HFFc6 (cell line): Measurements from ENCODE around the gene CAPN11. TPM values are rescaled to one million over a fixed set of nuclear protein-coding genes. Genes with fewer than 3 reads are reported as not detected.

Experiments
- DNase-seq: peaks from one replicate; pipeline ENCODE4 v3.0.0-alpha.2; 2018
- H3K27ac Mint-ChIP-seq: 2 replicates; pipeline ENCODE4 v1.8.0; 2020; ENCODE audit warnings: mild to moderate bottlenecking, mixed read lengths
- H3K27me3 Mint-ChIP-seq: 2 replicates; pipeline ENCODE4 v1.8.0; 2021; ENCODE audit warnings: mild to moderate bottlenecking, moderate library complexity, mixed read lengths; ENCODE audit not compliant: insufficient read depth
- H3K36me3 Mint-ChIP-seq: 2 replicates; pipeline ENCODE4 v1.8.0; 2021; ENCODE audit warnings: low read depth, mixed read lengths
- H3K4me1 Mint-ChIP-seq: 2 replicates; pipeline ENCODE4 v1.8.0; 2020; ENCODE audit warnings: low read depth, mixed read lengths
- H3K4me3 Mint-ChIP-seq: 2 replicates; pipeline ENCODE4 v1.8.0; 2020; ENCODE audit warnings: mild to moderate bottlenecking, moderate library complexity, mixed read lengths
- H3K9me3 Mint-ChIP-seq: 2 replicates; pipeline ENCODE4 v1.8.0; 2020; ENCODE audit warnings: mild to moderate bottlenecking, mixed read lengths
- total RNA-seq, 6 experiments: library from RNA; stranded (reverse); fragmentation: NEBNext Ultra II Directional; extraction: Animal tissue kit (Norgen Biotek cat#: 25700); gene quantifications; 2 replicates in 1 of 6; 3 replicates in 5 of 6; pipeline ENCODE4 v1.2.3, GENCODE V29; 2021
- TF ChIP-seq, protein P1 (sequence below): fragments of 200-600 bp; sonication (generic); IDR thresholded peaks from 2 replicates; pipeline ENCODE4 v1.5.0; 2021; ENCODE audit warnings: antibody characterized with exemption, mild to moderate bottlenecking

CAPN11 gene
- total RNA-seq, 6 experiments from 2014 or later, result not detected

GRCh38 chr6:44186635-44187025, 28.0 kb downstream of the CAPN11 start:
- no peaks in the 10 kb centered on the region for H3K4me1 Mint-ChIP-seq
- no peak for DNase-seq
- H3K9me3 Mint-ChIP-seq, result no peaks in the 10 kb centered on the region
- H3K27ac Mint-ChIP-seq, result no peak overlapping the region
- H3K4me3 Mint-ChIP-seq, result no peak overlapping the region
- no peaks in the 10 kb centered on the region for H3K36me3 Mint-ChIP-seq
- H3K27me3 Mint-ChIP-seq, result peaks cover 25% of the 10 kb centered on the region
- TF ChIP-seq, protein P1, sequence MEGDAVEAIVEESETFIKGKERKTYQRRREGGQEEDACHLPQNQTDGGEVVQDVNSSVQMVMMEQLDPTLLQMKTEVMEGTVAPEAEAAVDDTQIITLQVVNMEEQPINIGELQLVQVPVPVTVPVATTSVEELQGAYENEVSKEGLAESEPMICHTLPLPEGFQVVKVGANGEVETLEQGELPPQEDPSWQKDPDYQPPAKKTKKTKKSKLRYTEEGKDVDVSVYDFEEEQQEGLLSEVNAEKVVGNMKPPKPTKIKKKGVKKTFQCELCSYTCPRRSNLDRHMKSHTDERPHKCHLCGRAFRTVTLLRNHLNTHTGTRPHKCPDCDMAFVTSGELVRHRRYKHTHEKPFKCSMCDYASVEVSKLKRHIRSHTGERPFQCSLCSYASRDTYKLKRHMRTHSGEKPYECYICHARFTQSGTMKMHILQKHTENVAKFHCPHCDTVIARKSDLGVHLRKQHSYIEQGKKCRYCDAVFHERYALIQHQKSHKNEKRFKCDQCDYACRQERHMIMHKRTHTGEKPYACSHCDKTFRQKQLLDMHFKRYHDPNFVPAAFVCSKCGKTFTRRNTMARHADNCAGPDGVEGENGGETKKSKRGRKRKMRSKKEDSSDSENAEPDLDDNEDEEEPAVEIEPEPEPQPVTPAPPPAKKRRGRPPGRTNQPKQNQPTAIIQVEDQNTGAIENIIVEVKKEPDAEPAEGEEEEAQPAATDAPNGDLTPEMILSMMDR, result no peak

DNA sequence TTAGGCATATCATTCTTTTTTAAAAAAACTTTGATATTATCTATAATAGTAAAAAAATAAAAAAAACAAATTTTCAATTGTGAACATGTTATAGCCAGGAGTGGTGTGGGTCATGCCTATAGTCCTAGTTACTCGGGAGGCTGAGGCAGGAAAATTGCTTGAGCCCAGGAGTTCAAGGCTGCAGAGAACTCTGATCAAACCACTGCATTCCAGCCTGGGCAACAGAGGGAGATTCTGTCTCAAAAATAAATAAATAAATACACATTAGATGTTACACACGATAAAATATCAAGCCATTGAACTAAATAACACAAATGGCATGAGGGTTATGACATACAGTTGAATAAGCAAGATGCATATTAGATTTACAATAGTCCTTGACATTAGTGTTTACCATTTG, 30.2 kb downstream of the CAPN11 start:
- no peak overlapping the region for H3K27ac Mint-ChIP-seq
- TF ChIP-seq, protein P1, result no peak
- H3K27me3 Mint-ChIP-seq, result peaks cover 36% of the 10 kb centered on the region
- H3K9me3 Mint-ChIP-seq, result no peaks in the 10 kb centered on the region
- no peak overlapping the region for H3K4me3 Mint-ChIP-seq
- DNase-seq, result no peak
- no peaks in the 10 kb centered on the region; the same call in 1 of the 2 replicates for H3K4me1 Mint-ChIP-seq
- H3K36me3 Mint-ChIP-seq, result no peaks in the 10 kb centered on the region

DNA sequence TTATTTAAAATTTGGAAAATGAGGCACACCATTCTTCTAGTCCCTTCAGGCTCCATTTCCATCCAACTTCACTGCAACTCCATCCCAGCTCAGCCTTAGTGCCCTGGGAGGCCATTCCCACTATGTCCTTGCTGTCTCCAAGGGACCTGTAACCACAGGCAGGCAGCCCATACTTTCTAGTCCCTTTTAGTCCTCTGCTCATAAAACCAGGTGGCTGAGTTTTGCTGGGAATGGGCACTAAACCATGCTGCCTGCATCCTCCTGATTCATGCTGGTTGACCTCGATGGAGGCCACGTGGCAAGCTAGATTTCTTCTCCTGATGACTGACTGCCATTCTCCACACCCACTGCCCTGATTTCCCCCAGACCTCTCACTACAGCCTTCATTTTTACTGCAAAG, 30.6 kb downstream of the CAPN11 start:
- Mint-ChIP-seq H3K4me1 (no peaks in the 10 kb centered on the region; the same call in 1 of the 2 replicates), H3K36me3 (no peaks in the 10 kb centered on the region), H3K27me3 (peaks cover 36% of the 10 kb centered on the region), H3K4me3 (no peak overlapping the region), H3K27ac (no peak overlapping the region), H3K9me3 (no peaks in the 10 kb centered on the region)
- TF ChIP-seq, protein P1, result no peak
- no peak for DNase-seq

DNA sequence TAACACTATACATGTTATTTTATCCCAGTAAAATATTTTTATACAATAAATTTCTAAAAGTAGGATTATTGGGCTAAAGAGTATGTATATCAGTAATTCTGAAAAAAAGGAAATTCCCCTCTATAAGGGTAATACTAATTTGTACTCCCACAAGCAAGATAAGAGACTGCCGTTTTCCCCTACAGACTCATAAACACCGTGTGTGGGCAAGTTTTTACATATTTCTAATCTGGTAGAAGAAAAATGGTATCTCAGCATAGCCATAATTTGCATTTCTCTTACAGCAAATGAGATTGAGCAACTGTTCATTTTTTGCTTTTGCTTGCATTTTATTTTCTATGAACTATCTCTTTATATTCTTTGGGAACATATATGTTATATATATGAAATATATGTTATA, 32.1 kb downstream of the CAPN11 start:
- peaks cover 33% of the 10 kb centered on the region for H3K27me3 Mint-ChIP-seq
- TF ChIP-seq, protein P1, result no peak

DNA sequence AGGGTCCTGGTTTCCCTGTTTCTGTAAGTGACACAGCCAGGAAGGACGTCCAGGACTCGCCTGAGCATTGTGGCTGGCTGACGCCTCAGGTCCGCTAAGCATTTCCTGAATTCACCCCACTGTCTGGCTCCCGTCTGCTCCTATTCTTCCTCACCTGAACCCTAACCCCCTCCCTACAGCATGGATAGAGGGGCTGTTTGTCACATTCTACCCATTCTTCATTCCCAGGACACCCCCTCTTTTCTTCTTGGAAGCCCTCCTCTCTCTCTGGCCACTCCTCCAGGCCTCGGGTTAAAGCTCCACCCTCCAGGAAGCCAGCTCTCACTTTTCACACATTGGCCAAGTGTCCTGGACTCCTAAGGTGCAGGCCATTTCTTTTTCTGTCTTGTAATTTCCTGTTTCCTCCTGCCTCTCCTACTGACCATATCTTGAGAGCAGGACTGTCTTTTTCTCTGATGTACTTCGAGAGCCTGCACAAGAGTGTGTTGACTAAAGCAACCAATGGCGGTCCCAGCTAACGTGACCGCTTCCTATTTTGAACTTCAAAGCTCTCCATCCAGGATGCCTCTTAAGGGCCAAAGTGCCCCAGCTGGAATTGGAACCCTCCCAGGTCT, 33.9 kb downstream of the CAPN11 start:
- no peak for DNase-seq
- Mint-ChIP-seq H3K36me3 (no peaks in the 10 kb centered on the region), H3K27me3 (peaks cover 24% of the 10 kb centered on the region), H3K27ac (no peak overlapping the region), H3K4me3 (no peak overlapping the region; the same call in 1 of the 2 replicates), H3K4me1 (no peaks in the 10 kb centered on the region; the same call in 1 of the 2 replicates), H3K9me3 (no peaks in the 10 kb centered on the region)
- TF ChIP-seq, protein P1, result no peak

More for the DNA sequence above, 32.1 kb downstream of the CAPN11 start:
- Mint-ChIP-seq H3K9me3 (no peaks in the 10 kb centered on the region), H3K36me3 (no peaks in the 10 kb centered on the region), H3K4me3 (no peak overlapping the region), H3K4me1 (no peaks in the 10 kb centered on the region; the same call in 1 of the 2 replicates), H3K27ac (no peak overlapping the region)
- no peak for DNase-seq
